ENCODE measurements around the gene FGF10.

Gene FGF10

GRCh38 chr5:44389090-44389822 is at the start of gene FGF10:
Gene FGF10, minus strand, starts transcription at chr5:44389420. Its CDS starts 738 bp downstream, at chr5:44388682.
- peak within 1 kb of the TSS; percentile 31 for H3K4me3 ChIP-seq (ENCODE audit: low read length)
- no peak for TF ChIP-seq CTCF (IDR thresholded peaks at IDR 0.05; ENCODE audit: insufficient read depth, low read depth, low read length, missing control alignments)
- peak; percentile 5 for DNase-seq (ENCODE audit: low read depth)

- DNase-seq (ENCODE audit: low read depth) = no peak
- TF ChIP-seq CTCF (IDR thresholded peaks at IDR 0.05; ENCODE audit: insufficient read depth, low read depth, low read length, missing control alignments) = no peak
- H3K4me3 ChIP-seq (ENCODE audit: low read length) = no peak overlapping the region
Measured at GRCh38 chr5:44426944-44427343, 37.7 kb upstream of the FGF10 start.

GRCh38 chr5:44412286-44412685 is 23.1 kb upstream of the FGF10 start:
- DNase-seq (ENCODE audit: low read depth) = no peak
- TF ChIP-seq CTCF (IDR thresholded peaks at IDR 0.05; ENCODE audit: insufficient read depth, low read depth, low read length, missing control alignments) = no peak
- H3K4me3 ChIP-seq (ENCODE audit: low read length) = no peak overlapping the region

GRCh38 chr5:44402084-44402483 is 12.9 kb upstream of the FGF10 start:
- no peak for TF ChIP-seq CTCF (IDR thresholded peaks at IDR 0.05; ENCODE audit: insufficient read depth, low read depth, low read length, missing control alignments)
- no peak overlapping the region for H3K4me3 ChIP-seq (ENCODE audit: low read length)
- DNase-seq (ENCODE audit: low read depth) = no peak

- TF ChIP-seq CTCF (IDR thresholded peaks at IDR 0.05; ENCODE audit: insufficient read depth, low read depth, low read length, missing control alignments) = no peak
- H3K4me3 ChIP-seq (ENCODE audit: low read length) = no peak overlapping the region
- no peak for DNase-seq (ENCODE audit: low read depth)
Measured at GRCh38 chr5:44401611-44402010, 12.4 kb upstream of the FGF10 start.

- no peak overlapping the region for H3K4me3 ChIP-seq (ENCODE audit: low read length)
- no peak for TF ChIP-seq CTCF (IDR thresholded peaks at IDR 0.05; ENCODE audit: insufficient read depth, low read depth, low read length, missing control alignments)
- DNase-seq (ENCODE audit: low read depth) = no peak
Measured at GRCh38 chr5:44398382-44398781, 9.2 kb upstream of the FGF10 start.

- no peak overlapping the region for H3K4me3 ChIP-seq (ENCODE audit: low read length)
- no peak for TF ChIP-seq CTCF (IDR thresholded peaks at IDR 0.05; ENCODE audit: insufficient read depth, low read depth, low read length, missing control alignments)
- DNase-seq (ENCODE audit: low read depth) = no peak
Measured at GRCh38 chr5:44396312-44396711, 7.1 kb upstream of the FGF10 start.
